K562 (cell line): ENCODE measurements around the gene PPP1CA. TPM values are rescaled to one million over a fixed set of nuclear protein-coding genes. Genes with fewer than 3 reads are reported as not detected.

ENCODE experiments used
- ATAC-seq: fragments of 200-7000 bp; cut with Tn5 transposase; 3 replicates; pipeline ENCODE4 v1.9.1; 2020; ENCODE audit warnings: moderate library complexity
- BruUV-seq: library from RNA; stranded (reverse); fragments of 400-500 nt; replicated peaks from 2 replicates; lab custom pipeline; 2021; lab: Mats Ljungman, UMichigan
- CTCF ChIA-PET: fragments of 300-600 bp; formaldehyde crosslinking; extraction: SDS; loops from one replicate; lab custom pipeline; 2021; ENCODE audit warnings: low intra/inter-chr PET ratio; lab: Yijun Ruan, JAX
- POLR2A ChIA-PET: fragments of 300-600, 350-650 bp; sonication (Branson Sonifier 250); formaldehyde crosslinking; extraction: SDS; loops from one replicate; lab custom pipeline; 2021; ENCODE audit warnings: antibody characterized with exemption, inconsistent platforms; lab: Yijun Ruan, JAX
- DNase-seq, 4 experiments: peaks; one replicate each; pipeline versions ENCODE4 v3.0.0 to v3.0.0-alpha.2; 2011 to 2018; ENCODE audit warnings: low spot score in 3 of 4, mixed read lengths in 3 of 4; ENCODE audit errors: extremely low read depth in 1 of 4
- FAIRE-seq: peaks from 2 replicates; lab custom pipeline; 2011; peaks lifted over from hg19 to GRCh38; lab: Jason Lieb, UNC
- H2AFZ ChIP-seq: 2 replicates; pipeline ENCODE4 v1.6.0; 2011; ENCODE audit warnings: low read depth, low read length, control low read depth, inconsistent platforms
- H3K27ac ChIP-seq: fragments of 200-600 bp; 3 replicates; pipeline ENCODE4 v1.8.0; 2011; ENCODE audit warnings: low read depth, mild to moderate bottlenecking, control low read depth, inconsistent platforms, low read length, moderate library complexity, mixed read lengths; ENCODE audit errors: extremely low read depth
- H3K27me3 ChIP-seq, 2 experiments: fragments of 300-600 bp in 1 of 2; 2 replicates in 1 of 2; 3 replicates in 1 of 2; pipeline versions ENCODE4 v1.6.0 to v1.8.0; 2011; ENCODE audit warnings: inconsistent platforms in 2 of 2, low read length in 2 of 2, mild to moderate bottlenecking in 1 of 2, mixed read lengths in 1 of 2, moderate library complexity in 1 of 2; ENCODE audit not compliant: control insufficient read depth in 2 of 2, insufficient read depth in 2 of 2
- H3K36me3 ChIP-seq: fragments of 300-600 bp; 3 replicates; pipeline ENCODE4 v1.8.0; 2011; ENCODE audit warnings: mild to moderate bottlenecking, low read length, inconsistent platforms; ENCODE audit not compliant: control insufficient read depth, insufficient read depth
- H3K4me1 ChIP-seq, 2 experiments: fragments of 200-600 bp in 1 of 2; replicated peaks in 1 of 2; 2 replicates in 1 of 2; 3 replicates in 1 of 2; pipeline versions ENCODE4 v1.5.1 to v1.8.0; 2011; ENCODE audit warnings: inconsistent platforms in 2 of 2, low read length in 2 of 2, mild to moderate bottlenecking in 1 of 2, mixed read lengths in 1 of 2, moderate library complexity in 1 of 2; ENCODE audit not compliant: control insufficient read depth in 2 of 2, insufficient read depth in 2 of 2
- H3K4me2 ChIP-seq: 2 replicates; pipeline ENCODE4 v1.6.1; 2011; ENCODE audit warnings: low read length, control low read depth, inconsistent platforms, mixed read lengths; ENCODE audit not compliant: insufficient read depth
- H3K4me3 ChIP-seq: fragments of 200-600 bp; sonication (generic), shearing (Covaris generic); 2 replicates; pipeline ENCODE4 v1.5.1; 2016; ENCODE audit warnings: control low read depth, inconsistent platforms
- H3K79me2 ChIP-seq: fragments of 200-600 bp; 3 replicates; pipeline ENCODE4 v1.8.0; 2011; ENCODE audit warnings: low read length, inconsistent platforms; ENCODE audit not compliant: control insufficient read depth, insufficient read depth
- H3K9ac ChIP-seq, 2 experiments: 2 replicates each; pipeline versions ENCODE4 v1.6.0 to v1.6.1; 2011; ENCODE audit warnings: low read depth in 2 of 2, low read length in 2 of 2, control low read depth in 1 of 2, inconsistent platforms in 1 of 2, mild to moderate bottlenecking in 1 of 2, mixed read lengths in 1 of 2; ENCODE audit not compliant: insufficient read depth in 1 of 2
- H3K9me1 ChIP-seq: one replicate; pipeline ENCODE4 v1.6.0; 2011; ENCODE audit warnings: inconsistent platforms, mild to moderate bottlenecking, low read length, moderate library complexity; ENCODE audit not compliant: control insufficient read depth, insufficient read depth
- H3K9me3 ChIP-seq: replicated peaks from 2 replicates; pipeline ENCODE4 v1.5.1; 2011; ENCODE audit warnings: low read depth, low read length, inconsistent platforms; ENCODE audit not compliant: control insufficient read depth, insufficient read depth
- H4K20me1 ChIP-seq: replicated peaks from 2 replicates; pipeline ENCODE4 v1.6.1; 2011; ENCODE audit warnings: low read length, inconsistent platforms, mixed read lengths; ENCODE audit not compliant: control insufficient read depth, insufficient read depth
- AFF1 ChIP-seq, 2 experiments: fragments of 450-650 bp; IDR thresholded peaks; 2 replicates each; pipeline ENCODE4 v1.6.1; 2018; ENCODE audit warnings: mild to moderate bottlenecking in 2 of 2, low read depth in 1 of 2; ENCODE audit not compliant: partially characterized antibody in 2 of 2
- E2F6 ChIP-seq, 2 experiments: IDR thresholded peaks; 2 replicates each; pipeline ENCODE4 v1.6.1; 2011; ENCODE audit warnings: borderline replicate concordance in 1 of 2, control low read depth in 1 of 2, low read depth in 1 of 2, low read length in 1 of 2, mild to moderate bottlenecking in 1 of 2, mixed read lengths in 1 of 2, moderate library complexity in 1 of 2; ENCODE audit not compliant: insufficient read depth in 1 of 2, insufficient read length in 1 of 2, poor library complexity in 1 of 2, severe bottlenecking in 1 of 2; ENCODE audit errors: extremely low read depth in 1 of 2
- GABPB2 ChIP-seq: fragments of 250-450 bp; sonication (Bioruptor Pico); conservative IDR thresholded peaks from 2 replicates; pipeline ENCODE4 v1.5.1; 2021; ENCODE audit warnings: mild to moderate bottlenecking
- POLR2B ChIP-seq: fragments of 450-650 bp; IDR thresholded peaks from 2 replicates; pipeline ENCODE4 v1.6.1; 2018; ENCODE audit warnings: low read depth; ENCODE audit not compliant: partially characterized antibody
- REST ChIP-seq, 2 experiments: fragments of 450-650 bp; formaldehyde crosslinking in 1 of 2; IDR thresholded peaks; 2 replicates each; pipeline versions ENCODE4 v1.4.0 to v1.6.1; 2014 to 2020; ENCODE audit warnings: mild to moderate bottlenecking in 2 of 2, borderline replicate concordance in 1 of 2, low read depth in 1 of 2
- RFX5 ChIP-seq: IDR thresholded peaks from 2 replicates; pipeline ENCODE4 v1.6.1; 2011; ENCODE audit warnings: low read depth, mild to moderate bottlenecking, improper control_type of control experiment, low read length
- WGBS: fragments of 100-300 bp; shearing (Covaris generic); methylation state at CpG from one replicate; pipeline ENCODE4 v1.1.6; 2016; ENCODE audit warnings: low coverage, mixed read lengths; ENCODE audit not compliant: insufficient coverage; ENCODE audit errors: missing lambda C conversion rate; 5-methylcytosine and 5-hydroxymethylcytosine counted together
- in situ Hi-C: fragments of 300-500 bp; cut with MboI; formaldehyde crosslinking; loops from 4 replicates; pipeline ENCODE4 v1.15.0; 2018; ENCODE audit warnings: inconsistent platforms, mixed read lengths
- intact Hi-C: fragments of 100-400 bp; cut with micrococcal nuclease; formaldehyde crosslinking; loops from 2 replicates; pipeline ENCODE4 v1.14.2; 2022
- polyA plus RNA-seq, 8 experiments: library from polyadenylated mRNA; depleted of rRNA in 4 of 8; stranded (reverse) in 5 of 8; unstranded in 3 of 8; fragments of >200 nt; fragmentation: Nextera tagmentation in 2 of 8; fragmentation: Illumina TruSeq in 1 of 8; extraction: Ambion mirVana in 2 of 8; extraction: Trizol in 1 of 8; gene quantifications; 2 replicates each; pipeline versions ENCODE4 v1.2.1 to v1.2.3, GENCODE V29; 2011 to 2014; ENCODE audit warnings: inconsistent platforms in 1 of 8, missing spikeins in 1 of 8
- total RNA-seq, 7 experiments: library from RNA; depleted of rRNA in 6 of 7; stranded (reverse); fragments of >200 nt in 6 of 7; fragmentation: Illumina TruSeq in 2 of 7; extraction: Trizol in 2 of 7; gene quantifications; 2 replicates each; pipeline versions ENCODE4 v1.2.1 to v1.2.3, GENCODE V29; 2011 to 2021; ENCODE audit warnings: low replicate concordance in 1 of 7

Gene PPP1CA
- total and polyA plus RNA-seq, 9 of the 15 experiments (the other 6 are each of a cell fraction or from before 2014, with no cell fraction given): 18.2 to 242 (median 188) TPM

- peak overlapping the region in 1 of 2 experiments; percentile 86; a peak in 2 of 4 replicates for H3K9ac ChIP-seq
- ChIA-PET CTCF (no interaction called here), POLR2A (interaction anchor here (0.7 to 3.0 kb wide), 10 partner anchors 8 to 34 kb away, joined by 3 to 10 read pairs (median 4); partner anchors contain the start of gene PPP1CA)
- H3K27me3 ChIP-seq: no peaks in the 10 kb centered on the region
- WGBS: 31% methylated on average over 11 of the region's 12 CpGs
- no peak for DNase-seq
- BruUV-seq: no TSS peak
- H3K9me3 ChIP-seq: no peaks in the 10 kb centered on the region
- intact Hi-C loops (no loop called here), in situ Hi-C loops (no loop called here)
- H4K20me1 ChIP-seq: no peaks in the 10 kb centered on the region
- H3K4me1 ChIP-seq: peaks cover 39 to 75% of the 10 kb centered on the region in 2 experiments
- H3K4me2 ChIP-seq: no peak overlapping the region; the same call in 1 of the 2 replicates
- no peaks in the 10 kb centered on the region for H3K36me3 ChIP-seq
- H3K79me2 ChIP-seq: peaks cover 39% of the 10 kb centered on the region; the same call in 2 of the 3 replicates
- ATAC-seq: no peak
- no peaks in the 10 kb centered on the region for H3K9me1 ChIP-seq
- H3K4me3 ChIP-seq: no peak overlapping the region
- TF ChIP-seq POLR2B: no peak
- TF ChIP-seq E2F6 (IDR thresholded peaks at IDR 0.05; ENCODE audit: borderline replicate concordance in 1 of 2, extremely low read depth in 1 of 2, insufficient read depth in 1 of 2, insufficient read length in 1 of 2, low read depth in 1 of 2, low read length in 1 of 2, poor library complexity in 1 of 2, severe bottlenecking in 1 of 2): peak in 1 of 2 experiments; percentile 23
- TF ChIP-seq REST (IDR thresholded peaks at IDR 0.05; ENCODE audit: borderline replicate concordance): peak; percentile 43; the same call in 1 of the 2 replicates
- no peak for TF ChIP-seq REST (CRISPR knock-in tag; IDR thresholded peaks at IDR 0.05; ENCODE audit: low read depth)
- TF ChIP-seq GABPB2 (CRISPR knock-in tag): no peak
- TF ChIP-seq AFF1 (IDR thresholded peaks at IDR 0.05; ENCODE audit: low read depth in 1 of 2, partially characterized antibody in 2 of 2): no peak
- TF ChIP-seq RFX5: no peak
- H3K27ac ChIP-seq: no peak overlapping the region
- FAIRE-seq: no peak
- H2AFZ ChIP-seq: no peak overlapping the region
Observed at GRCh38 chr11:67369801-67370284, 31.8 kb downstream of the PPP1CA start.
